Measurements from ENCODE around the gene STMND1. TPM values are rescaled to one million over a fixed set of nuclear protein-coding genes. Genes with fewer than 3 reads are reported as not detected.

The STMND1 gene
- total and polyA plus RNA-seq, 4 donors, result 0.05 TPM; not detected in 3

DNA sequence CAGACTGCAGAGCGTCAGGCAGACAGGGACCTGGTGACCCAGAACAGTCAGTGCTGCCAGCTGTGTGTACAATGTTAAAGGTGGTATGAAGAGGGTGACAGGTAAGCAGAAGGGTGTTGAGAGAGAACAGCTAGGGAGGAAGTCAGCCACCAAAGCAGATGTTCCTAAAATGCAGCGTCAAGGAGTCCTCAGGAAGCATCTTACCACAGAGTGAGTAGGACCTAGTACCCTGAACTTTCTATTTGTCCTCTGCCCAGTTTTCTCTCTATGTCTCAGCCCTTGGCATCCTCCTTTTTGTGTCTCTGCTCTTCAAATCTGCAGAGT lies 14.2 kb downstream of the STMND1 start:
- H3K9me3 ChIP-seq (ENCODE audit: control insufficient read depth in 4 of 4, low read length in 3 of 4), result no peaks in the 10 kb centered on the region
- H3K36me3 ChIP-seq (ENCODE audit: control insufficient read depth in 4 of 4, insufficient read depth in 3 of 4, low read depth in 1 of 4, low read length in 3 of 4), result no peaks in the 10 kb centered on the region
- no peak overlapping the region for H3K4me3 ChIP-seq (ENCODE audit: low read depth in 1 of 3, low read length in 3 of 3)
- DNase-seq (ENCODE audit: low spot score), result no peak
- no peaks in the 10 kb centered on the region for H3K27me3 ChIP-seq (ENCODE audit: control insufficient read depth in 4 of 4, insufficient read depth in 4 of 4, low read length in 3 of 4)
- no peaks in the 10 kb centered on the region for H3K4me1 ChIP-seq (ENCODE audit: control insufficient read depth in 4 of 4, insufficient read depth in 4 of 4, low read length in 3 of 4)
- TF ChIP-seq YY1 (IDR thresholded peaks at IDR 0.05) (no peak), EGR1 (IDR thresholded peaks at IDR 0.05; ENCODE audit: low read depth in 2 of 2) (no peak), GABPA (IDR thresholded peaks at IDR 0.05 in 1 of 2, conservative IDR thresholded peaks at IDR 0.05 in 1 of 2) (no peak), RAD21 (IDR thresholded peaks at IDR 0.05) (no peak), HNF4A (conservative IDR thresholded peaks at IDR 0.05) (no peak), HNF4G (IDR thresholded peaks at IDR 0.05) (no peak), TAF1 (conservative IDR thresholded peaks at IDR 0.05) (no peak), FOXA2 (IDR thresholded peaks at IDR 0.05) (no peak), JUND (IDR thresholded peaks at IDR 0.05) (no peak), FOXA1 (IDR thresholded peaks at IDR 0.05) (no peak), SP1 (IDR thresholded peaks at IDR 0.05) (no peak), NR2F2 (IDR thresholded peaks at IDR 0.05) (no peak), RXRA (IDR thresholded peaks at IDR 0.05) (no peak)
- TF ChIP-seq, protein P1, sequence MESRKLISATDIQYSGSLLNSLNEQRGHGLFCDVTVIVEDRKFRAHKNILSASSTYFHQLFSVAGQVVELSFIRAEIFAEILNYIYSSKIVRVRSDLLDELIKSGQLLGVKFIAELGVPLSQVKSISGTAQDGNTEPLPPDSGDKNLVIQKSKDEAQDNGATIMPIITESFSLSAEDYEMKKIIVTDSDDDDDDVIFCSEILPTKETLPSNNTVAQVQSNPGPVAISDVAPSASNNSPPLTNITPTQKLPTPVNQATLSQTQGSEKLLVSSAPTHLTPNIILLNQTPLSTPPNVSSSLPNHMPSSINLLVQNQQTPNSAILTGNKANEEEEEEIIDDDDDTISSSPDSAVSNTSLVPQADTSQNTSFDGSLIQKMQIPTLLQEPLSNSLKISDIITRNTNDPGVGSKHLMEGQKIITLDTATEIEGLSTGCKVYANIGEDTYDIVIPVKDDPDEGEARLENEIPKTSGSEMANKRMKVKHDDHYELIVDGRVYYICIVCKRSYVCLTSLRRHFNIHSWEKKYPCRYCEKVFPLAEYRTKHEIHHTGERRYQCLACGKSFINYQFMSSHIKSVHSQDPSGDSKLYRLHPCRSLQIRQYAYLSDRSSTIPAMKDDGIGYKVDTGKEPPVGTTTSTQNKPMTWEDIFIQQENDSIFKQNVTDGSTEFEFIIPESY (IDR thresholded peaks at IDR 0.05), result no peak
- TF ChIP-seq, protein P2, sequence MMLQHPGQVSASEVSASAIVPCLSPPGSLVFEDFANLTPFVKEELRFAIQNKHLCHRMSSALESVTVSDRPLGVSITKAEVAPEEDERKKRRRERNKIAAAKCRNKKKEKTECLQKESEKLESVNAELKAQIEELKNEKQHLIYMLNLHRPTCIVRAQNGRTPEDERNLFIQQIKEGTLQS (IDR thresholded peaks at IDR 0.05), result no peak
- TF ChIP-seq, protein P3, sequence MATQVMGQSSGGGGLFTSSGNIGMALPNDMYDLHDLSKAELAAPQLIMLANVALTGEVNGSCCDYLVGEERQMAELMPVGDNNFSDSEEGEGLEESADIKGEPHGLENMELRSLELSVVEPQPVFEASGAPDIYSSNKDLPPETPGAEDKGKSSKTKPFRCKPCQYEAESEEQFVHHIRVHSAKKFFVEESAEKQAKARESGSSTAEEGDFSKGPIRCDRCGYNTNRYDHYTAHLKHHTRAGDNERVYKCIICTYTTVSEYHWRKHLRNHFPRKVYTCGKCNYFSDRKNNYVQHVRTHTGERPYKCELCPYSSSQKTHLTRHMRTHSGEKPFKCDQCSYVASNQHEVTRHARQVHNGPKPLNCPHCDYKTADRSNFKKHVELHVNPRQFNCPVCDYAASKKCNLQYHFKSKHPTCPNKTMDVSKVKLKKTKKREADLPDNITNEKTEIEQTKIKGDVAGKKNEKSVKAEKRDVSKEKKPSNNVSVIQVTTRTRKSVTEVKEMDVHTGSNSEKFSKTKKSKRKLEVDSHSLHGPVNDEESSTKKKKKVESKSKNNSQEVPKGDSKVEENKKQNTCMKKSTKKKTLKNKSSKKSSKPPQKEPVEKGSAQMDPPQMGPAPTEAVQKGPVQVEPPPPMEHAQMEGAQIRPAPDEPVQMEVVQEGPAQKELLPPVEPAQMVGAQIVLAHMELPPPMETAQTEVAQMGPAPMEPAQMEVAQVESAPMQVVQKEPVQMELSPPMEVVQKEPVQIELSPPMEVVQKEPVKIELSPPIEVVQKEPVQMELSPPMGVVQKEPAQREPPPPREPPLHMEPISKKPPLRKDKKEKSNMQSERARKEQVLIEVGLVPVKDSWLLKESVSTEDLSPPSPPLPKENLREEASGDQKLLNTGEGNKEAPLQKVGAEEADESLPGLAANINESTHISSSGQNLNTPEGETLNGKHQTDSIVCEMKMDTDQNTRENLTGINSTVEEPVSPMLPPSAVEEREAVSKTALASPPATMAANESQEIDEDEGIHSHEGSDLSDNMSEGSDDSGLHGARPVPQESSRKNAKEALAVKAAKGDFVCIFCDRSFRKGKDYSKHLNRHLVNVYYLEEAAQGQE (IDR thresholded peaks at IDR 0.05), result no peak
- TF ChIP-seq, protein P4, sequence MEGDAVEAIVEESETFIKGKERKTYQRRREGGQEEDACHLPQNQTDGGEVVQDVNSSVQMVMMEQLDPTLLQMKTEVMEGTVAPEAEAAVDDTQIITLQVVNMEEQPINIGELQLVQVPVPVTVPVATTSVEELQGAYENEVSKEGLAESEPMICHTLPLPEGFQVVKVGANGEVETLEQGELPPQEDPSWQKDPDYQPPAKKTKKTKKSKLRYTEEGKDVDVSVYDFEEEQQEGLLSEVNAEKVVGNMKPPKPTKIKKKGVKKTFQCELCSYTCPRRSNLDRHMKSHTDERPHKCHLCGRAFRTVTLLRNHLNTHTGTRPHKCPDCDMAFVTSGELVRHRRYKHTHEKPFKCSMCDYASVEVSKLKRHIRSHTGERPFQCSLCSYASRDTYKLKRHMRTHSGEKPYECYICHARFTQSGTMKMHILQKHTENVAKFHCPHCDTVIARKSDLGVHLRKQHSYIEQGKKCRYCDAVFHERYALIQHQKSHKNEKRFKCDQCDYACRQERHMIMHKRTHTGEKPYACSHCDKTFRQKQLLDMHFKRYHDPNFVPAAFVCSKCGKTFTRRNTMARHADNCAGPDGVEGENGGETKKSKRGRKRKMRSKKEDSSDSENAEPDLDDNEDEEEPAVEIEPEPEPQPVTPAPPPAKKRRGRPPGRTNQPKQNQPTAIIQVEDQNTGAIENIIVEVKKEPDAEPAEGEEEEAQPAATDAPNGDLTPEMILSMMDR (IDR thresholded peaks at IDR 0.05; ENCODE audit: low read depth, low read length, missing input control), result no peak
- TF ChIP-seq, protein P5, sequence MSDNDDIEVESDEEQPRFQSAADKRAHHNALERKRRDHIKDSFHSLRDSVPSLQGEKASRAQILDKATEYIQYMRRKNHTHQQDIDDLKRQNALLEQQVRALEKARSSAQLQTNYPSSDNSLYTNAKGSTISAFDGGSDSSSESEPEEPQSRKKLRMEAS (IDR thresholded peaks at IDR 0.05), result no peak
- H3K9ac ChIP-seq (ENCODE audit: low read depth in 1 of 2, low read length in 2 of 2), result no peak overlapping the region
- 84% methylated on average over 2 of the region's 2 CpGs for WGBS
- H3K27ac ChIP-seq (ENCODE audit: low read depth in 1 of 2, low read length in 2 of 2), result no peak overlapping the region
